Epithelial cell of proximal tubule (primary cell): ENCODE results near the gene AKAP13. TPM values are rescaled to one million over a fixed set of nuclear protein-coding genes. Genes with fewer than 3 reads are reported as not detected.

ENCODE experiments used
- DNase-seq: peaks from one replicate; pipeline ENCODE4 v3.0.0-alpha.2; 2011; ENCODE audit warnings: low read depth
- H3K4me3 ChIP-seq: 2 replicates; pipeline ENCODE4 v1.5.1; 2011; ENCODE audit warnings: low read depth, mild to moderate bottlenecking, low read length
- CTCF ChIP-seq: conservative IDR thresholded peaks from 2 replicates; pipeline ENCODE4 v1.5.1; 2012; ENCODE audit warnings: low read depth, mild to moderate bottlenecking, low read length
- total RNA-seq: library from RNA; depleted of rRNA; stranded (reverse); fragments of >200 nt; gene quantifications from 2 replicates; pipeline ENCODE4 v1.2.3, GENCODE V29; 2015

The AKAP13 gene
- total RNA-seq, 1 donor from 2014 or later: 40.9 TPM

- no peak overlapping the region for H3K4me3 ChIP-seq
- DNase-seq: no peak
- TF ChIP-seq CTCF: no peak
Measured at GRCh38 chr15:85386261-85386660, 5.9 kb downstream of the AKAP13 start.

- H3K4me3 ChIP-seq: no peak overlapping the region
- DNase-seq: no peak
- no peak for TF ChIP-seq CTCF
Measured at GRCh38 chr15:85388566-85389305, 8.3 kb downstream of the AKAP13 start.

GRCh38 chr15:85389306-85389650, 8.9 kb downstream of the AKAP13 start:
- no peak for DNase-seq
- H3K4me3 ChIP-seq: no peak overlapping the region
- no peak for TF ChIP-seq CTCF

- no peak for DNase-seq
- no peak for TF ChIP-seq CTCF
- H3K4me3 ChIP-seq: no peak overlapping the region
Measured at GRCh38 chr15:85389772-85390171, 9.4 kb downstream of the AKAP13 start.

- no peak for DNase-seq
Measured at GRCh38 chr15:85393210-85393609, 12.8 kb downstream of the AKAP13 start.

GRCh38 chr15:85394554-85395333, 14.3 kb downstream of the AKAP13 start:
- TF ChIP-seq CTCF: no peak
- H3K4me3 ChIP-seq: no peak overlapping the region
- DNase-seq: no peak

More at GRCh38 chr15:85393210-85393609, 12.8 kb downstream of the AKAP13 start:
- TF ChIP-seq CTCF: no peak
- no peak overlapping the region for H3K4me3 ChIP-seq
